K562 (cell line): ENCODE data around the gene TRNAU1AP. TPM values are rescaled to one million over a fixed set of nuclear protein-coding genes. Genes with fewer than 3 reads are reported as not detected.
A peak's percentile ranks its signal among the peaks of the same experiment; 100 is the strongest.

Experiments
- BCL6 ChIP-seq: fragments of 250-450 bp; sonication (Bioruptor Pico); IDR thresholded peaks from 2 replicates; pipeline ENCODE4 v1.4.0; 2020
- CUX1 ChIP-seq: fragments of 200-800 bp; sonication (Bioruptor generic); IDR thresholded peaks from 2 replicates; pipeline ENCODE4 v1.6.1; 2016; ENCODE audit warnings: missing genetic modification characterization, missing compliant biosample characterization
- HDAC6 ChIP-seq: IDR thresholded peaks from 2 replicates; pipeline ENCODE4 v1.6.1; 2012; ENCODE audit warnings: low read depth, mild to moderate bottlenecking, control low read depth, inconsistent platforms, low read length, moderate library complexity
- KDM5B ChIP-seq: fragments of 200-600 bp; sonication (generic); IDR thresholded peaks from 2 replicates; pipeline ENCODE4 v1.6.1; 2012; ENCODE audit warnings: low read depth, mild to moderate bottlenecking, moderate library complexity, low read length, control low read depth, inconsistent platforms; ENCODE audit not compliant: insufficient replicate concordance
- MAFG ChIP-seq: fragments of 450-650 bp; conservative IDR thresholded peaks from 2 replicates; pipeline ENCODE4 v1.6.1; 2016; ENCODE audit warnings: missing genetic modification characterization, missing compliant biosample characterization
- MAFK ChIP-seq: IDR thresholded peaks from 2 replicates; pipeline ENCODE4 v1.6.1; 2011; ENCODE audit warnings: low read length, improper control_type of control experiment
- MECOM ChIP-seq: fragments of 250-450 bp; sonication (Bioruptor Pico); IDR thresholded peaks from 2 replicates; pipeline ENCODE4 v1.8.0; 2022; ENCODE audit warnings: inconsistent platforms
- MTA1 ChIP-seq: fragments of 450-650 bp; IDR thresholded peaks from 2 replicates; pipeline ENCODE4 v1.6.1; 2017; ENCODE audit warnings: borderline replicate concordance
- NR0B1 ChIP-seq: fragments of 450-650 bp; IDR thresholded peaks from one replicate; pipeline ENCODE4 v1.6.1; 2018; ENCODE audit warnings: mild to moderate bottlenecking, moderate library complexity; ENCODE audit not compliant: partially characterized antibody
- RBM14 ChIP-seq: fragments of 200-400 bp; formaldehyde crosslinking; IDR thresholded peaks from 2 replicates; pipeline ENCODE4 v1.6.1; 2018; ENCODE audit warnings: low read depth, mild to moderate bottlenecking, low read length, moderate library complexity, borderline replicate concordance; ENCODE audit not compliant: insufficient read depth
- RFX7 ChIP-seq: fragments of 250-450 bp; sonication (Bioruptor Pico); IDR thresholded peaks from 2 replicates; pipeline ENCODE4 v1.5.1; 2021; ENCODE audit warnings: mild to moderate bottlenecking
- ZNF174 ChIP-seq: fragments of 250-450 bp; sonication (Bioruptor Pico); IDR thresholded peaks from 2 replicates; pipeline ENCODE4 v1.4.0; 2020; ENCODE audit warnings: mild to moderate bottlenecking
- ZNF668 ChIP-seq: fragments of 250-450 bp; sonication (Bioruptor Pico); IDR thresholded peaks from 2 replicates; pipeline ENCODE4 v1.8.0; 2022; ENCODE audit warnings: mild to moderate bottlenecking, inconsistent platforms
- ZNF764 ChIP-seq: fragments of 250-450 bp; sonication (Bioruptor Pico); IDR thresholded peaks from 2 replicates; pipeline ENCODE4 v1.4.0; 2020; ENCODE audit warnings: low read depth, mild to moderate bottlenecking, moderate library complexity
- ZNF778 ChIP-seq: fragments of 450-650 bp; formaldehyde crosslinking; IDR thresholded peaks from 2 replicates; pipeline ENCODE4 v1.4.0; 2020; ENCODE audit warnings: mild to moderate bottlenecking, moderate library complexity
- polyA plus RNA-seq, 8 experiments: library from polyadenylated mRNA; depleted of rRNA in 4 of 8; stranded (reverse) in 5 of 8; unstranded in 3 of 8; fragments of >200 nt; fragmentation: Nextera tagmentation in 2 of 8; fragmentation: Illumina TruSeq in 1 of 8; extraction: Ambion mirVana in 2 of 8; extraction: Trizol in 1 of 8; gene quantifications; 2 replicates each; pipeline versions ENCODE4 v1.2.1 to v1.2.3, GENCODE V29; 2011 to 2014; ENCODE audit warnings: inconsistent platforms in 1 of 8, missing spikeins in 1 of 8
- total RNA-seq, 7 experiments: library from RNA; depleted of rRNA in 6 of 7; stranded (reverse); fragments of >200 nt in 6 of 7; fragmentation: Illumina TruSeq in 2 of 7; extraction: Trizol in 2 of 7; gene quantifications; 2 replicates each; pipeline versions ENCODE4 v1.2.1 to v1.2.3, GENCODE V29; 2011 to 2021; ENCODE audit warnings: low replicate concordance in 1 of 7
- TF ChIP-seq, protein P1 (sequence below): fragments of 250-450 bp; sonication (Bioruptor Pico); IDR thresholded peaks from 2 replicates; pipeline ENCODE4 v1.9.0; 2021; ENCODE audit warnings: mild to moderate bottlenecking
- TF ChIP-seq, protein P2 (sequence below), 2 experiments: fragments of 450-650 bp; IDR thresholded peaks; 2 replicates each; pipeline ENCODE4 v1.6.1; 2018; ENCODE audit warnings: mild to moderate bottlenecking in 2 of 2, low read depth in 1 of 2; ENCODE audit not compliant: partially characterized antibody in 2 of 2

TRNAU1AP gene
- total and polyA plus RNA-seq, 9 of the 15 experiments (the other 6 are each of a cell fraction or from before 2014, with no cell fraction given), result 34.9 to 110 (median 46.3) TPM

DNA sequence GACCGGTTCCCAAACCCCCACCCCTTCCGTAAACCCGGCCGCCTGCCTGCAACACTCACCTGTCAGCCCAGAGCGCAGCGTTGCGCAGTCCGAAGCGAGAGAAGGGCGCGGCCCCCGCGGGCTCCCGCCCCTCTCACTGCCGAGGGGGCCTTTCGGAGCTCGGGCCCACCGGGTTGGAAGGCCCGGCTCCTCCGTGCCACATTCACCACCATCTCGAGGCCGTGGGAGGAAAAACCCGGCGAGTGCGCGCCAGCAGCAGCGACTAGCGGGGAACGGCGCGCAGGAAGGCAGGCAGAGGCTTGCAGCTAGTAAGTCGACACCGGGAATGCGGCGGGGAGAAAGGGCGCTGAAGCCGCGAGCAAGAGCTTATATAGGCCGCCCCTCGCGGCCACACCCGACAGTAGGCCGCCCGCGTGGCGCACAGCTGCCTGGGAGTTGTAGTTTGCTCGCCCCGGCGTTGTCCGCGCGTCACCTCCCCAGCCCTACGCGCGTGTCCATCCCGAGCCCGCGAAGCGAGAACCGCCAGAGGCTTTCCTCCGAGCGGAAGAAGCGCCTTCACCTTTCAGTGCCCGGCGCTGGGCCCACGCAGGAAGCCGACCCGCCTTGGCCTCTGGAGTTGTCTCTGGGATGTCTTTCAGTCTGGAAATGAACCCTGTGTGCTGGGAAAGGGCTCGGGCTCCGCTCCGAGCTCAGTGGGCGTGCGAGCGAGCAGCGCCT lies 28.8 kb downstream of the TRNAU1AP start (continued):
- TF ChIP-seq ZNF668 (CRISPR knock-in tag), result no peak
- TF ChIP-seq HDAC6, result peak; percentile 97; the same call in 1 of the 2 replicates
- 0 out of 2 replicates have a peak, but pooled peaks have one; percentile 30 for TF ChIP-seq ZNF764 (CRISPR knock-in tag)
- no peak for TF ChIP-seq RFX7
- TF ChIP-seq, protein P1, sequence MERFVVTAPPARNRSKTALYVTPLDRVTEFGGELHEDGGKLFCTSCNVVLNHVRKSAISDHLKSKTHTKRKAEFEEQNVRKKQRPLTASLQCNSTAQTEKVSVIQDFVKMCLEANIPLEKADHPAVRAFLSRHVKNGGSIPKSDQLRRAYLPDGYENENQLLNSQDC, result peak; percentile 66
- TF ChIP-seq BCL6 (CRISPR knock-in tag), result no peak
- TF ChIP-seq, protein P2, sequence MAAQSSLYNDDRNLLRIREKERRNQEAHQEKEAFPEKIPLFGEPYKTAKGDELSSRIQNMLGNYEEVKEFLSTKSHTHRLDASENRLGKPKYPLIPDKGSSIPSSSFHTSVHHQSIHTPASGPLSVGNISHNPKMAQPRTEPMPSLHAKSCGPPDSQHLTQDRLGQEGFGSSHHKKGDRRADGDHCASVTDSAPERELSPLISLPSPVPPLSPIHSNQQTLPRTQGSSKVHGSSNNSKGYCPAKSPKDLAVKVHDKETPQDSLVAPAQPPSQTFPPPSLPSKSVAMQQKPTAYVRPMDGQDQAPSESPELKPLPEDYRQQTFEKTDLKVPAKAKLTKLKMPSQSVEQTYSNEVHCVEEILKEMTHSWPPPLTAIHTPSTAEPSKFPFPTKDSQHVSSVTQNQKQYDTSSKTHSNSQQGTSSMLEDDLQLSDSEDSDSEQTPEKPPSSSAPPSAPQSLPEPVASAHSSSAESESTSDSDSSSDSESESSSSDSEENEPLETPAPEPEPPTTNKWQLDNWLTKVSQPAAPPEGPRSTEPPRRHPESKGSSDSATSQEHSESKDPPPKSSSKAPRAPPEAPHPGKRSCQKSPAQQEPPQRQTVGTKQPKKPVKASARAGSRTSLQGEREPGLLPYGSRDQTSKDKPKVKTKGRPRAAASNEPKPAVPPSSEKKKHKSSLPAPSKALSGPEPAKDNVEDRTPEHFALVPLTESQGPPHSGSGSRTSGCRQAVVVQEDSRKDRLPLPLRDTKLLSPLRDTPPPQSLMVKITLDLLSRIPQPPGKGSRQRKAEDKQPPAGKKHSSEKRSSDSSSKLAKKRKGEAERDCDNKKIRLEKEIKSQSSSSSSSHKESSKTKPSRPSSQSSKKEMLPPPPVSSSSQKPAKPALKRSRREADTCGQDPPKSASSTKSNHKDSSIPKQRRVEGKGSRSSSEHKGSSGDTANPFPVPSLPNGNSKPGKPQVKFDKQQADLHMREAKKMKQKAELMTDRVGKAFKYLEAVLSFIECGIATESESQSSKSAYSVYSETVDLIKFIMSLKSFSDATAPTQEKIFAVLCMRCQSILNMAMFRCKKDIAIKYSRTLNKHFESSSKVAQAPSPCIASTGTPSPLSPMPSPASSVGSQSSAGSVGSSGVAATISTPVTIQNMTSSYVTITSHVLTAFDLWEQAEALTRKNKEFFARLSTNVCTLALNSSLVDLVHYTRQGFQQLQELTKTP (IDR thresholded peaks at IDR 0.05; ENCODE audit: low read depth in 1 of 2, partially characterized antibody in 2 of 2), result peak in 1 of 2 experiments; percentile 85
- no peak for TF ChIP-seq ZNF778
- TF ChIP-seq MAFK, result no peak; the same call in none of the 2 replicates
- TF ChIP-seq NR0B1, result no peak
- no peak for TF ChIP-seq CUX1
- TF ChIP-seq RBM14, result peak; percentile 100; the same call in 1 of the 2 replicates
- TF ChIP-seq MTA1, result peak; percentile 77
- TF ChIP-seq KDM5B, result peak; percentile 100
- TF ChIP-seq ZNF174, result no peak
- peak; percentile 46; the same call in 1 of the 2 replicates for TF ChIP-seq MECOM (CRISPR knock-in tag)
- TF ChIP-seq MAFG (tag), result no peak
